Measurements from ENCODE around the gene RAP1A. TPM values are rescaled to one million over a fixed set of nuclear protein-coding genes. Genes with fewer than 3 reads are reported as not detected.

Gene RAP1A
- total RNA-seq, 6 experiments from 2014 or later, result 75.7 to 82.9 (median 80.3) TPM

DNA sequence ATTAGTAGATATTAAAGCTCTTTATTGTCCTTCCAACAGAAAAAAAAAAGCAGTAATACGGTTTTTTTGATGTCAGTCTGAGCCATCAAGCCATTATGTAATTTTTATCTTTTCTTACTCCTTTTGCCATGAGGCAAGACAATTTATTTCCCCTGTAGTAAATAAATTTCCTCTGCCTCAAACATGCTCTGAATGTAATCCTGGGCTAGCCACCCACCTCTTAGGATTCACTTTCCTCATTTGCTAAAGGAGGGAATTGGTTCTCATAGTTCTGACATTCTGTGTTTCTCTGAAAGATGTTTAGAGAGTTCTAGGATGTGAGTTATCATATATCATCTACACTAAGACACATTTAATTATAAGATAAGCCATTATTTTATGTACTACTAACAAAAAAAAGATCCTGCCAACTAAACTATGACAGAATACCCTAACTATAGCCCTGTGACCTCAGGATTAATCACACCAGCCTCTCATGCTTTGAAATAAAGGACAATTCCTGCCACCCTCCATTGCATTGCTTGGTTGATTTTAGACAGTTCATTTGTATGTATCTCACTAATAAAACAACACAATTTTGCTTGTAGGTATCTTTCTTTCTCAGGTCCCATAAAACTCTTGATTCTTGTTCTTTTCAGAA lies 34.0 kb upstream of the RAP1A start:
- H3K27ac Mint-ChIP-seq, result no peak overlapping the region
- H3K36me3 Mint-ChIP-seq (ENCODE audit: low read depth), result no peaks in the 10 kb centered on the region
- H3K9me3 Mint-ChIP-seq, result no peaks in the 10 kb centered on the region
- no peak for TF ChIP-seq CTCF (IDR thresholded peaks at IDR 0.05)
- no peak overlapping the region for H3K4me3 Mint-ChIP-seq
- H3K27me3 Mint-ChIP-seq (ENCODE audit: insufficient read depth), result no peaks in the 10 kb centered on the region
- no peak for DNase-seq
- peaks cover 15% of the 10 kb centered on the region for H3K4me1 Mint-ChIP-seq (ENCODE audit: low read depth)

GRCh38 chr1:111586112-111586511 lies 33.5 kb upstream of the RAP1A start:
- DNase-seq, result no peak
- H3K9me3 Mint-ChIP-seq, result no peaks in the 10 kb centered on the region
- peaks cover 15% of the 10 kb centered on the region for H3K4me1 Mint-ChIP-seq (ENCODE audit: low read depth)
- H3K36me3 Mint-ChIP-seq (ENCODE audit: low read depth), result no peaks in the 10 kb centered on the region
- no peak overlapping the region for H3K4me3 Mint-ChIP-seq
- H3K27me3 Mint-ChIP-seq (ENCODE audit: insufficient read depth), result no peaks in the 10 kb centered on the region
- no peak for TF ChIP-seq CTCF (IDR thresholded peaks at IDR 0.05)
- no peak overlapping the region for H3K27ac Mint-ChIP-seq

DNA sequence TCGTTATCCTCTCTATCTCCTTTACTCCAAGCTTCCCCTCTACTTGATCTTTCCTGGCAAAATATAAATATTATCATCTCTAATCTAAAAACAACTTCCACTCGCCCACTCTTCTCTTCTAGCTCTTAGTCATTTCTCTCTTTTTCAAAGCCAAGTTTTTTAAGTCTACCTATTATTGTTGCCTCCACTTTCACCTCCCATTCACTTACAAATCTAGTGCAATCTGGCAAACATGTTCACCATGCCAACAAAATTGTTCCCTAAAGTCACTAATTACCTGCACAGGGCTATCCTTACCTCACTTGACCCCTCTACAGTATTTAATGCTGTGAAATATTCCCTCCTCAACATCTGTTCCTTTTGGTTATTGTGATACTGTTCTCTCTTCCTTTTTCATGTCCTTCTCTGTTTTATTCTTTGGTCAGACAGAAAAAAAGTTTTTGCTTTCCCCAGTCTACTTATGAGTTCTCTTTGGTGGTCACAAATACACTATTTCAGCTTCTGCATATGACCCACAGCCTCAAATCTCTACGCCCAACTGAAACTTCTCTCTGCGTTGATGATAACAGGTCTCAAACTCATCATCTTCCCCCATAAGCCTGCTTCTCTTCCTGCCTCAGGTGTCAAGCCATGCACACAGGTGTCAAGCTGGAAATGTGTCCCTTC lies 31.9 kb upstream of the RAP1A start:
- H3K9me3 Mint-ChIP-seq, result no peaks in the 10 kb centered on the region
- no peak overlapping the region for H3K4me3 Mint-ChIP-seq
- no peaks in the 10 kb centered on the region for H3K36me3 Mint-ChIP-seq (ENCODE audit: low read depth)
- DNase-seq, result no peak
- peaks cover 28% of the 10 kb centered on the region for H3K4me1 Mint-ChIP-seq (ENCODE audit: low read depth)
- TF ChIP-seq CTCF (IDR thresholded peaks at IDR 0.05), result no peak
- H3K27me3 Mint-ChIP-seq (ENCODE audit: insufficient read depth), result no peaks in the 10 kb centered on the region
- no peak overlapping the region for H3K27ac Mint-ChIP-seq

GRCh38 chr1:111591937-111592336 lies 27.7 kb upstream of the RAP1A start:
- H3K36me3 Mint-ChIP-seq (ENCODE audit: low read depth), result no peaks in the 10 kb centered on the region
- H3K4me3 Mint-ChIP-seq, result peak overlapping the region; percentile 84; the same call in 1 of the 2 replicates
- H3K27me3 Mint-ChIP-seq (ENCODE audit: insufficient read depth), result no peaks in the 10 kb centered on the region
- DNase-seq, result no peak
- H3K4me1 Mint-ChIP-seq (ENCODE audit: low read depth), result peaks cover 30% of the 10 kb centered on the region
- H3K9me3 Mint-ChIP-seq, result no peaks in the 10 kb centered on the region
- H3K27ac Mint-ChIP-seq, result peak overlapping the region; percentile 91
- TF ChIP-seq CTCF (IDR thresholded peaks at IDR 0.05), result no peak

DNA sequence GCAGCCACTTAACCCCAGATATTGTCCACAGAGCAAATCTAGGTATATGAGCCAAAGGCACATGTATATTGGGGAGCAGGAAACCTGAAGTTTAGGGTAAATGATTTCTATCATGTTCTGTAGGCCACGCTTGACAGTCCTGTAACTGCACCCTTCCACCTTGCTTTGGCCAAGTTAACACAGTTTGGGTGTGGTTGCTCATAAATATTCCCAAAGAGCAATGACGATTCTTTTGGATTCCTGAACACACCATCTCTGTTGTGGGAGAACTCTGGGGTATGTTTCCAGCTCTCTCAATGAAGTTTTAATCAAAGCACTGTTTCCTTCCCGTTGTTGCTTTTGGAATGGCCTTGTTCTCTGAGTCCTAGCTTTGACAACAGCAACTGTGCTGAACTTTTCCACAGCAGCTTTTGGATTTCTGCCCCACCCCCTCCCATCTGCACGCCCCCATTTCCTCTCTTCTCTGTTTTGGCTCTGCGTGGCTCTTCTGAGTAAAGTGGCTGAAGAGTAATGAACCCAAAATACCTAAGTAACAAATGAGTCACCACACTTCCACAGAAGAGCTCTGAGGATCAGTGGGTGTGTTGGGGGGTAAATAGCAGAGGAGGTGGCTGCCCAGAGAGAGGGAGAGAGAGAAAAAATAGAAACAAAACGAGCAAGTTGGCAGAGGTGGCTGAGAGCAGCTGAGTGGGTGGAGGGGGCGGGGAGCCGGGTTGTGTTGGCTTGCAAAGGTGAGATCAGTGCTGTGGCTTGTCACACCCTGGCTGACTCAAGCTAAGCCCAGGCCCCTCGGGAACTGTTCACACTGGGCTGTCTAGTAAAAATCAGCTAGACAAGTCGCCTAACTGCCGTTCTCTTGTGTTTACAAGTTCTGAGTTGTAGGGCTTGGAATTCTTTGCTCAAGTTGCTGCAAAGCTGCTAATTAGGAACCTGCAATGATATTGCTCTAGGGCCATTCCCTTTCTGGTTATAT lies 26.9 kb upstream of the RAP1A start:
- H3K9me3 Mint-ChIP-seq, result no peaks in the 10 kb centered on the region
- no peaks in the 10 kb centered on the region for H3K27me3 Mint-ChIP-seq (ENCODE audit: insufficient read depth)
- no peak for TF ChIP-seq CTCF (IDR thresholded peaks at IDR 0.05)
- peak overlapping the region; percentile 84 for H3K4me3 Mint-ChIP-seq
- H3K4me1 Mint-ChIP-seq (ENCODE audit: low read depth), result peaks cover 30% of the 10 kb centered on the region
- peak; percentile 79 for DNase-seq
- no peaks in the 10 kb centered on the region for H3K36me3 Mint-ChIP-seq (ENCODE audit: low read depth)
- peak overlapping the region; percentile 91 for H3K27ac Mint-ChIP-seq
